HepG2 (cell line): Measurements from ENCODE around the gene PRUNE1. TPM values are rescaled to one million over a fixed set of nuclear protein-coding genes. Genes with fewer than 3 reads are reported as not detected.

ENCODE experiments used
- CBX2 ChIP-seq, 2 experiments: fragments of 200-600 bp in 1 of 2; sonication (generic); formaldehyde crosslinking in 1 of 2; IDR thresholded peaks; 2 replicates each; pipeline versions ENCODE4 v1.7.0 to v1.8.1; 2018 to 2022; ENCODE audit warnings: low read depth in 2 of 2, low read length in 1 of 2, mild to moderate bottlenecking in 1 of 2, missing genetic modification reagents in 1 of 2
- ELF3 ChIP-seq: IDR thresholded peaks from 2 replicates; pipeline ENCODE4 v1.6.1; 2016; ENCODE audit warnings: missing genetic modification reagents, missing compliant biosample characterization
- FLYWCH1 ChIP-seq: sonication (generic); formaldehyde crosslinking; IDR thresholded peaks from 2 replicates; pipeline ENCODE4 v1.8.1; 2023; ENCODE audit warnings: mild to moderate bottlenecking, missing genetic modification reagents
- KDM2A ChIP-seq: sonication (generic); formaldehyde crosslinking; IDR thresholded peaks from 2 replicates; pipeline ENCODE4 v1.4.0; 2020; ENCODE audit warnings: low read depth, missing genetic modification reagents, borderline replicate concordance
- MXI1 ChIP-seq: IDR thresholded peaks from 3 replicates; pipeline ENCODE4 v1.6.1; 2012; ENCODE audit warnings: low read depth, low read length, inconsistent platforms, borderline replicate concordance
- NCOA2 ChIP-seq: sonication (generic); formaldehyde crosslinking; IDR thresholded peaks from 2 replicates; pipeline ENCODE4 v1.8.0; 2022; ENCODE audit warnings: inconsistent platforms
- ZNF432 ChIP-seq: sonication (generic); formaldehyde crosslinking; IDR thresholded peaks from 2 replicates; pipeline ENCODE4 v1.5.0; 2020; ENCODE audit warnings: missing genetic modification reagents, mild to moderate bottlenecking, borderline replicate concordance
- ZNF496 ChIP-seq: sonication (generic); formaldehyde crosslinking; IDR thresholded peaks from 2 replicates; pipeline ENCODE4 v1.8.1; 2023; ENCODE audit warnings: mild to moderate bottlenecking, moderate library complexity, missing genetic modification reagents; ENCODE audit not compliant: insufficient replicate concordance
- ZNF674 ChIP-seq: sonication (generic); formaldehyde crosslinking; IDR thresholded peaks from 2 replicates; pipeline ENCODE4 v1.5.0; 2020; ENCODE audit warnings: low read depth, mild to moderate bottlenecking, missing genetic modification reagents
- polyA plus RNA-seq, 8 experiments: library from polyadenylated mRNA; depleted of rRNA in 3 of 8; stranded (reverse) in 7 of 8; unstranded in 1 of 8; fragments of >200 nt; fragmentation: Illumina TruSeq in 4 of 8; extraction: Trizol in 4 of 8; gene quantifications; 2 replicates each; pipeline versions ENCODE4 v1.2.1 to v1.2.3, GENCODE V29; 2011 to 2016; ENCODE audit warnings: low read depth in 4 of 8, missing spikeins in 1 of 8, mixed read lengths in 1 of 8; ENCODE audit not compliant: insufficient read depth in 1 of 8
- total RNA-seq, 5 experiments: library from RNA; depleted of rRNA; stranded (reverse); fragments of >200 nt; fragmentation: Illumina TruSeq; extraction: Trizol; gene quantifications; 2 replicates each; pipeline ENCODE4 v1.2.3, GENCODE V29; 2016; ENCODE audit warnings: low read depth in 1 of 5
- TF ChIP-seq, protein P1 (sequence below): sonication (generic); formaldehyde crosslinking; IDR thresholded peaks from 2 replicates; pipeline ENCODE4 v1.4.0; 2020; ENCODE audit warnings: low read depth, mild to moderate bottlenecking, missing genetic modification reagents
- TF ChIP-seq, protein P2 (sequence below): IDR thresholded peaks from 2 replicates; pipeline ENCODE4 v1.4.0; 2020; ENCODE audit warnings: mild to moderate bottlenecking, missing genetic modification reagents
- TF ChIP-seq, protein P3 (sequence below): sonication (generic); formaldehyde crosslinking; IDR thresholded peaks from 2 replicates; pipeline ENCODE4 v1.4.0; 2020; ENCODE audit warnings: missing genetic modification reagents
- TF ChIP-seq, protein P4 (sequence below): IDR thresholded peaks from 2 replicates; pipeline ENCODE4 v1.6.1; 2016; ENCODE audit warnings: missing biosample characterization, missing genetic modification reagents, low read depth

PRUNE1 gene
- total and polyA plus RNA-seq, 2 of the 13 experiments (the other 11 are each of a cell fraction or from before 2014, with no cell fraction given) = 19.0 to 31.9 TPM

DNA sequence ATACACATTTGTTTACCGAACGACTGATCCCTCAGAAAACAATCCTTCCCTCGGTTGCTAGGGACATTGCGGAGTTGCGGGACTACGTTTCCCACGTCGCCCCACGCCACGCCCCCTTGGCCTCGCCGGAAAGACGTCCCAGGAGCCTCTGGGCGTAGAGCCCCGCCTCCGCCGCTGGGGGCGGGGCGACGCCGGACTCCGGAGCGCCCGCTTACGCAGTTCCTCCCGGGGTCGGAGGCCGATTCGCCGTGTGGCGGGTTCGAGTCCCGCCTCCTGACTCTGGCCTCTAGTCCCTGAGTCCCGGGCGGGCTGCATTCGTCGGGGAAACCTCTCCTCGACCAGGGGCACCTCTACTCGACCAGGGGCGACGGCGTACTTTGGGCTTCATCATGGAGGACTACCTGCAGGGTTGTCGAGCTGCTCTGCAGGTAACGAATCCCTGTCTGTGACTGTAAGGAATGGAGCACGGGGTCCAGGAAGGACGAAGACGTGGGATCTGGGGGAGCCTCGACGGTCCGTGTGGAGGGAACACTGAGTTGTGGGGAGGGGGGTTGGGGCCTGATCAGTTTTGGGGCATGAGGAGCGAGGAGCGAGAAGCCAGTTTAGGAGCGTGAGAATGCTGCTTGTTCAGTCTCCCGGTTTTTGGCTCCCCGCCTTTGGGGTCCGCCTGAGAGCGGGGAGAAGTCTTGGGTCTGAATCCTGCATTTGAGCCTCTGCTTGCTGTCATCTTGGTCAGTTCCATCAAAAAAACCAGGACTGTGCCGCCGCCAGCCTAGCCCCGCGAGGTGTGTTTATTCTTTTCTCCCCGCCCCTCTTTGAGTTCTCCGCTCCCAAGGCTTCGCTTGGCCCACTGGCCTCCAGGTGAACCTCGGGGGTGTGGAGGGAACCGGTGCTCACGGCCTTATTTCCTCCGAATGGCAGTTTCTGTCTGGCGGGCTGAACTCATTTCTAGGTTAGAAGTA lies at the start of gene PRUNE1 (continued):
- peak; percentile 34; the same call in 1 of the 2 replicates for TF ChIP-seq ELF3 (CRISPR knock-in tag)
- TF ChIP-seq ZNF674 (CRISPR knock-in tag) = no peak
- TF ChIP-seq FLYWCH1 (CRISPR knock-in tag) = no peak
- TF ChIP-seq, protein P1, sequence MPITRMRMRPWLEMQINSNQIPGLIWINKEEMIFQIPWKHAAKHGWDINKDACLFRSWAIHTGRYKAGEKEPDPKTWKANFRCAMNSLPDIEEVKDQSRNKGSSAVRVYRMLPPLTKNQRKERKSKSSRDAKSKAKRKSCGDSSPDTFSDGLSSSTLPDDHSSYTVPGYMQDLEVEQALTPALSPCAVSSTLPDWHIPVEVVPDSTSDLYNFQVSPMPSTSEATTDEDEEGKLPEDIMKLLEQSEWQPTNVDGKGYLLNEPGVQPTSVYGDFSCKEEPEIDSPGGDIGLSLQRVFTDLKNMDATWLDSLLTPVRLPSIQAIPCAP (CRISPR knock-in tag) = no peak
- TF ChIP-seq NCOA2 (CRISPR knock-in tag) = no peak
- peak; percentile 73; the same call in 1 of the 3 replicates for TF ChIP-seq MXI1
- TF ChIP-seq, protein P2, sequence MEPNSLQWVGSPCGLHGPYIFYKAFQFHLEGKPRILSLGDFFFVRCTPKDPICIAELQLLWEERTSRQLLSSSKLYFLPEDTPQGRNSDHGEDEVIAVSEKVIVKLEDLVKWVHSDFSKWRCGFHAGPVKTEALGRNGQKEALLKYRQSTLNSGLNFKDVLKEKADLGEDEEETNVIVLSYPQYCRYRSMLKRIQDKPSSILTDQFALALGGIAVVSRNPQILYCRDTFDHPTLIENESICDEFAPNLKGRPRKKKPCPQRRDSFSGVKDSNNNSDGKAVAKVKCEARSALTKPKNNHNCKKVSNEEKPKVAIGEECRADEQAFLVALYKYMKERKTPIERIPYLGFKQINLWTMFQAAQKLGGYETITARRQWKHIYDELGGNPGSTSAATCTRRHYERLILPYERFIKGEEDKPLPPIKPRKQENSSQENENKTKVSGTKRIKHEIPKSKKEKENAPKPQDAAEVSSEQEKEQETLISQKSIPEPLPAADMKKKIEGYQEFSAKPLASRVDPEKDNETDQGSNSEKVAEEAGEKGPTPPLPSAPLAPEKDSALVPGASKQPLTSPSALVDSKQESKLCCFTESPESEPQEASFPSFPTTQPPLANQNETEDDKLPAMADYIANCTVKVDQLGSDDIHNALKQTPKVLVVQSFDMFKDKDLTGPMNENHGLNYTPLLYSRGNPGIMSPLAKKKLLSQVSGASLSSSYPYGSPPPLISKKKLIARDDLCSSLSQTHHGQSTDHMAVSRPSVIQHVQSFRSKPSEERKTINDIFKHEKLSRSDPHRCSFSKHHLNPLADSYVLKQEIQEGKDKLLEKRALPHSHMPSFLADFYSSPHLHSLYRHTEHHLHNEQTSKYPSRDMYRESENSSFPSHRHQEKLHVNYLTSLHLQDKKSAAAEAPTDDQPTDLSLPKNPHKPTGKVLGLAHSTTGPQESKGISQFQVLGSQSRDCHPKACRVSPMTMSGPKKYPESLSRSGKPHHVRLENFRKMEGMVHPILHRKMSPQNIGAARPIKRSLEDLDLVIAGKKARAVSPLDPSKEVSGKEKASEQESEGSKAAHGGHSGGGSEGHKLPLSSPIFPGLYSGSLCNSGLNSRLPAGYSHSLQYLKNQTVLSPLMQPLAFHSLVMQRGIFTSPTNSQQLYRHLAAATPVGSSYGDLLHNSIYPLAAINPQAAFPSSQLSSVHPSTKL (CRISPR knock-in tag) = 0 out of 2 replicates have a peak, but pooled peaks have one; percentile 7
- TF ChIP-seq KDM2A (CRISPR knock-in tag) = no peak; the same call in 1 of the 2 replicates
- TF ChIP-seq, protein P3, sequence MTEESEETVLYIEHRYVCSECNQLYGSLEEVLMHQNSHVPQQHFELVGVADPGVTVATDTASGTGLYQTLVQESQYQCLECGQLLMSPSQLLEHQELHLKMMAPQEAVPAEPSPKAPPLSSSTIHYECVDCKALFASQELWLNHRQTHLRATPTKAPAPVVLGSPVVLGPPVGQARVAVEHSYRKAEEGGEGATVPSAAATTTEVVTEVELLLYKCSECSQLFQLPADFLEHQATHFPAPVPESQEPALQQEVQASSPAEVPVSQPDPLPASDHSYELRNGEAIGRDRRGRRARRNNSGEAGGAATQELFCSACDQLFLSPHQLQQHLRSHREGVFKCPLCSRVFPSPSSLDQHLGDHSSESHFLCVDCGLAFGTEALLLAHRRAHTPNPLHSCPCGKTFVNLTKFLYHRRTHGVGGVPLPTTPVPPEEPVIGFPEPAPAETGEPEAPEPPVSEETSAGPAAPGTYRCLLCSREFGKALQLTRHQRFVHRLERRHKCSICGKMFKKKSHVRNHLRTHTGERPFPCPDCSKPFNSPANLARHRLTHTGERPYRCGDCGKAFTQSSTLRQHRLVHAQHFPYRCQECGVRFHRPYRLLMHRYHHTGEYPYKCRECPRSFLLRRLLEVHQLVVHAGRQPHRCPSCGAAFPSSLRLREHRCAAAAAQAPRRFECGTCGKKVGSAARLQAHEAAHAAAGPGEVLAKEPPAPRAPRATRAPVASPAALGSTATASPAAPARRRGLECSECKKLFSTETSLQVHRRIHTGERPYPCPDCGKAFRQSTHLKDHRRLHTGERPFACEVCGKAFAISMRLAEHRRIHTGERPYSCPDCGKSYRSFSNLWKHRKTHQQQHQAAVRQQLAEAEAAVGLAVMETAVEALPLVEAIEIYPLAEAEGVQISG (CRISPR knock-in tag) = peak; percentile 75
- no peak for TF ChIP-seq ZNF496 (CRISPR knock-in tag)
- TF ChIP-seq CBX2 (IDR thresholded peaks at IDR 0.05; ENCODE audit: low read depth, low read length) = no peak
- no peak for TF ChIP-seq CBX2 (CRISPR knock-in tag; IDR thresholded peaks at IDR 0.05; ENCODE audit: low read depth)
- TF ChIP-seq, protein P4, sequence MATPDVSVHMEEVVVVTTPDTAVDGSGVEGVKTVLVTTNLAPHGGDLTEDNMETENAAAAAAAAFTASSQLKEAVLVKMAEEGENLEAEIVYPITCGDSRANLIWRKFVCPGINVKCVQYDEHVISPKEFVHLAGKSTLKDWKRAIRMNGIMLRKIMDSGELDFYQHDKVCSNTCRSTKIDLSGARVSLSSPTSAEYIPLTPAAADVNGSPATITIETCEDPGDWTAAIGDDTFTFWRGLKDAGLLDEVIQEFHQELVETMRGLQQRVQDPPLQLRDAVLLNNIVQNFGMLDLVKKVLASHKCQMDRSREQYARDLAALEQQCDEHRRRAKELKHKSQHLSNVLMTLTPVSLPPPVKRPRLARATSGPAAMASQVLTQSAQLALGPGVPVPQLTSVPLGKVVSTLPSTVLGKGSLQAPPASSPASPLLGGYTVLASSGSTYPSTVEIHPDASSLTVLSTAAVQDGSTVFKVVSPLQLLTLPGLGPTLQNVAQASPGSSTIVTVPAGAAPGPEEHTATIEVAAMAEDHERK (CRISPR knock-in tag) = peak; percentile 78
- no peak for TF ChIP-seq ZNF432 (CRISPR knock-in tag)
